Progenitor cell of endocrine pancreas (in vitro differentiated cells): ENCODE results near the gene DHX8. TPM values are rescaled to one million over a fixed set of nuclear protein-coding genes. Genes with fewer than 3 reads are reported as not detected.

Source experiments
- DNase-seq: peaks from one replicate; pipeline ENCODE4 v3.0.0; 2021; ENCODE audit warnings: low spot score; ENCODE audit not compliant: unreplicated experiment
- H3K27ac Mint-ChIP-seq: 2 replicates; pipeline ENCODE4 v1.8.0; 2021; ENCODE audit warnings: mild to moderate bottlenecking, moderate library complexity, mixed read lengths
- H3K27me3 Mint-ChIP-seq: 2 replicates; pipeline ENCODE4 v1.8.0; 2021; ENCODE audit warnings: mixed read lengths
- H3K36me3 Mint-ChIP-seq: 2 replicates; pipeline ENCODE4 v1.8.0; 2022; ENCODE audit warnings: mixed read lengths; ENCODE audit not compliant: insufficient read depth
- H3K4me1 Mint-ChIP-seq: 2 replicates; pipeline ENCODE4 v1.8.0; 2021; ENCODE audit warnings: low read depth, mixed read lengths
- H3K4me3 Mint-ChIP-seq: 2 replicates; pipeline ENCODE4 v1.8.0; 2021; ENCODE audit warnings: low read depth, mild to moderate bottlenecking, moderate library complexity, mixed read lengths
- H3K9me3 Mint-ChIP-seq: 2 replicates; pipeline ENCODE4 v1.8.0; 2021; ENCODE audit warnings: low read depth, mixed read lengths
- CTCF ChIP-seq: fragments of 200-600 bp; sonication (generic); IDR thresholded peaks from one replicate; pipeline ENCODE4 v1.5.0; 2021; ENCODE audit warnings: antibody characterized with exemption, mild to moderate bottlenecking; ENCODE audit not compliant: unreplicated experiment
- total RNA-seq: library from RNA; stranded (reverse); gene quantifications from 2 replicates; pipeline ENCODE4 v1.2.1, GENCODE V29; 2021

DHX8 gene
- total RNA-seq, 1 donor from 2014 or later: 55.2 TPM

GRCh38 chr17:43531955-43532354, 48.2 kb downstream of the DHX8 start:
- TF ChIP-seq CTCF: no peak
- peaks cover 8% of the 10 kb centered on the region for H3K36me3 Mint-ChIP-seq
- peaks cover 28% of the 10 kb centered on the region for H3K4me1 Mint-ChIP-seq
- no peaks in the 10 kb centered on the region for H3K9me3 Mint-ChIP-seq
- H3K27me3 Mint-ChIP-seq: no peaks in the 10 kb centered on the region
- no peak overlapping the region for H3K4me3 Mint-ChIP-seq
- peak overlapping the region; percentile 98 for H3K27ac Mint-ChIP-seq
- DNase-seq: no peak

- Mint-ChIP-seq H3K36me3 (peaks cover 8% of the 10 kb centered on the region), H3K4me3 (no peak overlapping the region), H3K4me1 (peaks cover 25% of the 10 kb centered on the region), H3K27me3 (no peaks in the 10 kb centered on the region), H3K9me3 (no peaks in the 10 kb centered on the region), H3K27ac (peak overlapping the region; percentile 52)
- no peak for TF ChIP-seq CTCF
- DNase-seq: no peak
These were observed 48.8 kb downstream of the DHX8 start for GRCh38 chr17:43532581-43532980.

- no peak for TF ChIP-seq CTCF
- Mint-ChIP-seq H3K36me3 (peaks cover 8% of the 10 kb centered on the region), H3K4me3 (no peak overlapping the region), H3K4me1 (peaks cover 23% of the 10 kb centered on the region), H3K9me3 (no peaks in the 10 kb centered on the region), H3K27ac (no peak overlapping the region), H3K27me3 (no peaks in the 10 kb centered on the region)
- DNase-seq: no peak
These were observed 49.9 kb downstream of the DHX8 start for GRCh38 chr17:43533699-43534098.

GRCh38 chr17:43534909-43535308, 51.1 kb downstream of the DHX8 start:
- Mint-ChIP-seq H3K36me3 (peaks cover 12% of the 10 kb centered on the region), H3K4me1 (peaks cover 26% of the 10 kb centered on the region), H3K27ac (no peak overlapping the region), H3K27me3 (no peaks in the 10 kb centered on the region), H3K9me3 (no peaks in the 10 kb centered on the region), H3K4me3 (no peak overlapping the region)
- TF ChIP-seq CTCF: no peak
- no peak for DNase-seq

- Mint-ChIP-seq H3K9me3 (no peaks in the 10 kb centered on the region), H3K27me3 (no peaks in the 10 kb centered on the region), H3K4me1 (peaks cover 18% of the 10 kb centered on the region), H3K27ac (peak overlapping the region; percentile 16), H3K4me3 (no peak overlapping the region), H3K36me3 (peaks cover 12% of the 10 kb centered on the region)
- TF ChIP-seq CTCF: no peak
- no peak for DNase-seq
These were observed 52.6 kb downstream of the DHX8 start for GRCh38 chr17:43536236-43536992.
